C4-2B (cell line): ENCODE measurements around the gene BANK1.

Experiments
- ZFX ChIP-seq: fragments of 450-650 bp; IDR thresholded peaks from 2 replicates; pipeline ENCODE4 v1.6.1; 2017
- TF ChIP-seq, protein P1 (sequence below): fragments of 450-650 bp; conservative IDR thresholded peaks from 2 replicates; pipeline ENCODE4 v1.5.1; 2017; ENCODE audit warnings: mild to moderate bottlenecking

DNA sequence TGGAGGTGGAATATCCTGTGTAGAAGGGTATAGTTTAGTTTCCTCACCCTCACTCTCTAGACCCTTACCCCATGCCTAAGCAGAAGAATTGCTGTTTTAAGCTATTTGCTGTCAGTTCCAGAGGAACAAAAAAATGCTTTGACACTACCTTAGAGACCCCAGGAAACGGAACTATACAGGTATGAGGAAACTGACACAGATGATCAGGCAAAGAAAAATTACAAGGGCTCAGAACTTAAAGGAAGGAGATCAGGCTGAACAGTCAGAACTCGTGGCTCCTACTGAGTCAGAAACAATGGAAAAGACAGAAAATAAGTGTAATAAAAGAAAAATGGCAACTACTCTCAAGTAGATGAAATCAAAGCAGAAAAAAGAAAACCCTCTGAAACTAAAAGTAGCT, 65.6 kb downstream of the BANK1 start:
- TF ChIP-seq, protein P1, sequence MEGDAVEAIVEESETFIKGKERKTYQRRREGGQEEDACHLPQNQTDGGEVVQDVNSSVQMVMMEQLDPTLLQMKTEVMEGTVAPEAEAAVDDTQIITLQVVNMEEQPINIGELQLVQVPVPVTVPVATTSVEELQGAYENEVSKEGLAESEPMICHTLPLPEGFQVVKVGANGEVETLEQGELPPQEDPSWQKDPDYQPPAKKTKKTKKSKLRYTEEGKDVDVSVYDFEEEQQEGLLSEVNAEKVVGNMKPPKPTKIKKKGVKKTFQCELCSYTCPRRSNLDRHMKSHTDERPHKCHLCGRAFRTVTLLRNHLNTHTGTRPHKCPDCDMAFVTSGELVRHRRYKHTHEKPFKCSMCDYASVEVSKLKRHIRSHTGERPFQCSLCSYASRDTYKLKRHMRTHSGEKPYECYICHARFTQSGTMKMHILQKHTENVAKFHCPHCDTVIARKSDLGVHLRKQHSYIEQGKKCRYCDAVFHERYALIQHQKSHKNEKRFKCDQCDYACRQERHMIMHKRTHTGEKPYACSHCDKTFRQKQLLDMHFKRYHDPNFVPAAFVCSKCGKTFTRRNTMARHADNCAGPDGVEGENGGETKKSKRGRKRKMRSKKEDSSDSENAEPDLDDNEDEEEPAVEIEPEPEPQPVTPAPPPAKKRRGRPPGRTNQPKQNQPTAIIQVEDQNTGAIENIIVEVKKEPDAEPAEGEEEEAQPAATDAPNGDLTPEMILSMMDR, result no peak
- no peak for TF ChIP-seq ZFX
